ENCODE measurements around the gene ZCCHC24. TPM values are rescaled to one million over a fixed set of nuclear protein-coding genes. Genes with fewer than 3 reads are reported as not detected.

The ZCCHC24 gene
- polyA plus RNA-seq, 1 donor, result 68.8 TPM

- DNase-seq (ENCODE audit: low read depth), result no peak
These were observed 13.3 kb downstream of the ZCCHC24 start for GRCh38 chr10:79431891-79432831.

GRCh38 chr10:79431428-79431827 is 14.0 kb downstream of the ZCCHC24 start:
- no peak for DNase-seq (ENCODE audit: low read depth)

- DNase-seq (ENCODE audit: low read depth), result no peak
These were observed 14.5 kb downstream of the ZCCHC24 start for GRCh38 chr10:79430936-79431335.

- DNase-seq (ENCODE audit: low read depth), result no peak
These were observed 15.0 kb downstream of the ZCCHC24 start for GRCh38 chr10:79430325-79430905.

GRCh38 chr10:79429751-79430150 is 15.7 kb downstream of the ZCCHC24 start:
- no peak for DNase-seq (ENCODE audit: low read depth)

GRCh38 chr10:79427965-79428364 is 17.5 kb downstream of the ZCCHC24 start:
- no peak for DNase-seq (ENCODE audit: low read depth)

- no peak for DNase-seq (ENCODE audit: low read depth)
These were observed 20.3 kb downstream of the ZCCHC24 start for GRCh38 chr10:79425074-79425532.

- no peak for DNase-seq (ENCODE audit: low read depth)
These were observed 21.0 kb downstream of the ZCCHC24 start for GRCh38 chr10:79424221-79425073.

- DNase-seq (ENCODE audit: low read depth), result no peak
These were observed 23.1 kb downstream of the ZCCHC24 start for GRCh38 chr10:79422178-79422892.

- DNase-seq (ENCODE audit: low read depth), result no peak
These were observed 24.3 kb downstream of the ZCCHC24 start for GRCh38 chr10:79420974-79421688.

- DNase-seq (ENCODE audit: low read depth), result no peak
These were observed 26.4 kb downstream of the ZCCHC24 start for GRCh38 chr10:79418886-79419595.

GRCh38 chr10:79418274-79418673 is 27.1 kb downstream of the ZCCHC24 start:
- DNase-seq (ENCODE audit: low read depth), result no peak

- DNase-seq (ENCODE audit: low read depth), result no peak
These were observed 27.7 kb downstream of the ZCCHC24 start for GRCh38 chr10:79417731-79418130.

GRCh38 chr10:79417266-79417665 is 28.2 kb downstream of the ZCCHC24 start:
- no peak for DNase-seq (ENCODE audit: low read depth)

- no peak for DNase-seq (ENCODE audit: low read depth)
These were observed 28.7 kb downstream of the ZCCHC24 start for GRCh38 chr10:79416578-79417255.

- no peak for DNase-seq (ENCODE audit: low read depth)
These were observed 29.5 kb downstream of the ZCCHC24 start for GRCh38 chr10:79415736-79416577.

- no peak for DNase-seq (ENCODE audit: low read depth)
These were observed 30.7 kb downstream of the ZCCHC24 start for GRCh38 chr10:79414714-79415113.

GRCh38 chr10:79413196-79413595 is 32.2 kb downstream of the ZCCHC24 start:
- no peak for DNase-seq (ENCODE audit: low read depth)

GRCh38 chr10:79412516-79412915 is 32.9 kb downstream of the ZCCHC24 start:
- DNase-seq (ENCODE audit: low read depth), result no peak

Measured in forelimb muscle (tissue), 1 donor.